Transverse colon (tissue), 4 donors: Measurements from ENCODE around the gene SVIL.
A peak's percentile ranks its signal among the peaks of the same experiment; 100 is the strongest.

Experiments used
- POLR2A ChIP-seq: fragments of 450-650 bp; IDR thresholded peaks from one replicate; pipeline ENCODE4 v1.6.1; 2016; ENCODE audit warnings: antibody characterized with exemption, mild to moderate bottlenecking, moderate library complexity
- POLR2AphosphoS5 ChIP-seq, 3 donors: sonication (generic); formaldehyde crosslinking; IDR thresholded peaks; one replicate each; pipeline ENCODE4 v1.6.1; 2016; ENCODE audit warnings: antibody characterized with exemption in 3 of 3
- TF ChIP-seq, protein P1 (sequence below), 5 experiments: fragments of 200-600 bp in 3 of 5; fragments of 450-650 bp in 2 of 5; sonication (generic) in 3 of 5; IDR thresholded peaks; 1 replicate in 2 of 5; 2 replicates in 3 of 5; pipeline ENCODE4 v1.5.1; 2016 to 2017; ENCODE audit warnings: antibody characterized with exemption in 5 of 5, inconsistent platforms in 3 of 5, mild to moderate bottlenecking in 2 of 5, moderate library complexity in 1 of 5

DNA sequence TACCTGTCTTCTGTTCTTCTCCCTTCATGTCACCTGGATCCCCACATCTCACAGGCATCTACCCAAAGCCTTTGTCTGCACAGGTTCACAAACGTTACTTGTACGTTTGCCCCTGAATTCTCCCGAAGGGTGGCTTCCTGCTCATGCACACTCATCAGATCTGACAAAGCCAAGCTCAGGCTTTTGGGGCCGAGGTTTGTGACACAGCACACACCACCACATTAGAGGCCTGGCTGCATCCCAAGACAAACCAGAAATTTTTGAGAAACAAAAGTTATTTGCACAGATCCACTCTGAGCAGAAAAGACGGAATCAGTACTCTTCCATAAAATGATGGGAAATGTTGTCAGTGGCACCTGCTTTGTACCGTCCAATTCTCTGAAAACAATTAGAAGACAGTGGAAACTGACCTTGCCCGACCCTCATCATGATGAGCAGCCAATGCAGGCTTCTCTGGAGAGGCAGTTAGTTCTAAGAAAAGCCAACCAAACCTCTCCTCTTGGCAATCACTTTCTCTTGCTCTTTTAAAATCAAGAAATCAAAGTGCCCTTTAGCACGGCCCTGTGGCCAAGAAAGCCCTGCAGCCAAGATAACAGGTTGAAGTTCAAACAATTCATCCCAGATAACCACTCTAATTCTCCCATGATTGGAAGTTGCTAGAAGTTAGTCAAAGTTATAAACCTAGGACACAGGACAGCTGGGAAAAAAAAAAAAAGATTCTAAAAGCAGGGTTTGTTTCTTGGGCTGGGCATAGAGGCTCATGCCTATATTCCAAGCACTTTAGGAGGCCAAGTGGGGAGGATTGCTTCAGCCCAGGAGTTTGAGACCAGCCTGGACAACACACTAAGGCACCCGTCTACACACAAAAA, 13.6 kb upstream of the SVIL start:
- TF ChIP-seq POLR2AphosphoS5 (IDR thresholded peaks at IDR 0.05) = peak in 2 of 3 donors; percentile 5 to 24
- TF ChIP-seq POLR2A = no peak
- TF ChIP-seq, protein P1, sequence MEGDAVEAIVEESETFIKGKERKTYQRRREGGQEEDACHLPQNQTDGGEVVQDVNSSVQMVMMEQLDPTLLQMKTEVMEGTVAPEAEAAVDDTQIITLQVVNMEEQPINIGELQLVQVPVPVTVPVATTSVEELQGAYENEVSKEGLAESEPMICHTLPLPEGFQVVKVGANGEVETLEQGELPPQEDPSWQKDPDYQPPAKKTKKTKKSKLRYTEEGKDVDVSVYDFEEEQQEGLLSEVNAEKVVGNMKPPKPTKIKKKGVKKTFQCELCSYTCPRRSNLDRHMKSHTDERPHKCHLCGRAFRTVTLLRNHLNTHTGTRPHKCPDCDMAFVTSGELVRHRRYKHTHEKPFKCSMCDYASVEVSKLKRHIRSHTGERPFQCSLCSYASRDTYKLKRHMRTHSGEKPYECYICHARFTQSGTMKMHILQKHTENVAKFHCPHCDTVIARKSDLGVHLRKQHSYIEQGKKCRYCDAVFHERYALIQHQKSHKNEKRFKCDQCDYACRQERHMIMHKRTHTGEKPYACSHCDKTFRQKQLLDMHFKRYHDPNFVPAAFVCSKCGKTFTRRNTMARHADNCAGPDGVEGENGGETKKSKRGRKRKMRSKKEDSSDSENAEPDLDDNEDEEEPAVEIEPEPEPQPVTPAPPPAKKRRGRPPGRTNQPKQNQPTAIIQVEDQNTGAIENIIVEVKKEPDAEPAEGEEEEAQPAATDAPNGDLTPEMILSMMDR (IDR thresholded peaks at IDR 0.05) = peak in 1 of 5 experiments; percentile 17
